NCI-H1930 (cell line): Measurements from ENCODE around the gene GSN.

Source experiments
- DNase-seq, 2 experiments: peaks; one replicate each; lab custom pipeline; 2025; lab: John Stamatoyannopoulos, UW

The GSN gene

DNA sequence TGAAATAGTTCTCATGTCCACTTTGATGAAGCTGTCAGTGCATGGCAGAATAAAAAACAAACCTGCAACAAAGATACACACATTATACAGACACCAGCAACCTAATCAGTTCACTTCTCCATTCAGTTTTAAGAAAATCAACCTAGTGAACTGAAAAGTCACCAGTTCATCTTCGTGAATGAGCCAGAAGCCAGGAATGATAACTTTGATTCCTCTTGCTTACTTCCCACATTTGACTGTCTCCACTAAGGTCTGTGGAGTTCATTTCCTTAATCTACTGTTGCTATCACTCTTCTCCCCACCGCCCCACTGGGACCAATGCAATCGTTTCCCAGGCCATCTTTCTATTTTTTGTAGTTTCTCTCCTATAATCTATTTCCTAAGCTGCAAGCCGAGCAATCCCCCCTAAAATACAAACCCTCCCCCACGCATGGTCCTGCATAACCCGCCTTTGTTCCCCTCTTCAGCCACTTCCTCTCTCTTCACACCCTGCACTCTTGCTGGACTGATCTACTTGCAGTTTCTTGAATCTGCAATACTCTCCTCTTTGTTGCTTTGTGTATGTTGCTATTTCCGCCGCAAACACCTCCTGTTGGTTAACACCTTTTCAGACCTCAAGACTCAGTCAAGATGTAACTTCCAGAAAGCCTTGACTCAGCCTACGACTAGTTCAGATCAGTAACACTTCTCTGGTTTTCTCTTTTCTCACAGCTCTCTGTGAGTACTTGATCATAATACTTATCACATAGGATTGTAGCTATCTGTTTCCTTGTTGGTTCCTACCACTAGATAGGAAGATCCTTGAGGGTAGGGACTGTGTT, 85.5 kb downstream of the GSN start:
- DNase-seq, result no peak

DNA sequence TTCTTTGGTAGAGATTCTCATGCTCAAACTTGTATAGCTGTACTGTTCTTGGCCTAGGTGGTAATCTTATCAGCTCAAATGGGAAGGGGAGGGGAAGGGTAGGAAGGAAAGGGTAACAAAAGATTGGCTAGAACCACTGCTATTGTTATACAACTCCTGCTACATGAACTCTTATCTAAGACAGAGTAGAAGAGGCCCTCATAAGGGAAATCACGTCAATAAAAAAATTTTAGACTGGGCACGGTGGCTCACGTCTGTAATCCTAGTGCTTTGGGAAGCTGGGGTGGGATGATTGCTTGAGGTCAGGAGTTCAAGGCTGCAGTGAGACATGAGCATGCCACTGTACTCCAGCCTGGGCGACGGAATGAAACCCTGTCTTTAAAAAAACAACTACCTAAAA, 86.2 kb downstream of the GSN start:
- no peak for DNase-seq

DNA sequence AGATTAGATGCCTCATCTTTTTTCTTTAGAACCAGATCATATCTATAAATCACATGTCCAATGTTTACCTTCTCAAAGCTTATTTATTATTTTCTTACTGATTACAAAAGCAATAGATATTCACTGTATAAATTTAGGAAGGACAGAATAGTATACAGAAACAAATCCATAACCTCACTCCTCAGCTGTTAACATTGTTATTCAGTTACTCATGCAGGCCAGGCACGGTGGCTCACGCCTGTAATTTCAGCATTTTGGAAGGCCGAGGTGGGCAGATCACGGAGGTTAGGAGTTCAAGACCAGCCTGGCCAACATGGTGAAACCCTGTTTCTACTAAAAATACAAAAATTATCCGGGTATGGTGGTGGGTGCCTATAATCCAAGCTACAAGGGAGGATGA, 86.8 kb downstream of the GSN start:
- no peak for DNase-seq

DNA sequence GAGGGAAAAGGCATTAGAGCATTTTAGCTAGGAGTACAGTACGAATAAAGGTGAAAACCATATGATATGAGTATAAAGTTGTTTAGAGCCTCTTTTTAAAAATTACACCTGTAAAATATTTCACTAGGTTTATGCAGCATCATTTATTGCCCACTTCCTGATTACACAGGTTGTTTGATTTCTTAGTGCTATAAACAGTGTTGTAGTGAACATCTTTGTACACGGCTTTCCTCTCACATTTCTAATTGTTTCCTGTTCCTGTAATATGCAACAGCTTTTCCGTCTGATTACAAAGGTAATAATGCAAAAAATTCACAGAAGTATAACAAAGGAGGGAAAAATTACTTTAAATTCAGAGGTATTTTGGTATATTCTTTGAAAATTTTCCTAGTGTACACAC, 89.0 kb downstream of the GSN start:
- no peak for DNase-seq

DNA sequence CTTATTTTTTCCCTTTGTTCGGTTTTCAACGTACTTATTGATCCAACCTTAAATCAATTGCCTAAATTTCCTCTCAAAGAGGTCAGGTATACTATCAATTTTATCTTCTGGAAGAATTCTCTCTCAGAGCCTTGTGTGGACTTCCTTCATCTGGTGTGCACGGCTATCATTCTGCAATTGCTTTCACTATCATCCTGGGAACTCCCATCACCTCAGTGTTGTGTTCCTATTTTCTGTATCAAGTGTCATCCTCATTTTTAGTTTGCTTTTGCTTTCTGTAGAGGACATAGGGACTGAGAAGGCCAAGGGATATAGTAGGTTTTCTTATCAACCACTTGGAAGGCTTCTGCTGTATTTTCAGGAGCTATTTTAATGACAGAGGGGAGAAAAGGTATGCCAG, 90.8 kb downstream of the GSN start:
- DNase-seq, result no peak

DNA sequence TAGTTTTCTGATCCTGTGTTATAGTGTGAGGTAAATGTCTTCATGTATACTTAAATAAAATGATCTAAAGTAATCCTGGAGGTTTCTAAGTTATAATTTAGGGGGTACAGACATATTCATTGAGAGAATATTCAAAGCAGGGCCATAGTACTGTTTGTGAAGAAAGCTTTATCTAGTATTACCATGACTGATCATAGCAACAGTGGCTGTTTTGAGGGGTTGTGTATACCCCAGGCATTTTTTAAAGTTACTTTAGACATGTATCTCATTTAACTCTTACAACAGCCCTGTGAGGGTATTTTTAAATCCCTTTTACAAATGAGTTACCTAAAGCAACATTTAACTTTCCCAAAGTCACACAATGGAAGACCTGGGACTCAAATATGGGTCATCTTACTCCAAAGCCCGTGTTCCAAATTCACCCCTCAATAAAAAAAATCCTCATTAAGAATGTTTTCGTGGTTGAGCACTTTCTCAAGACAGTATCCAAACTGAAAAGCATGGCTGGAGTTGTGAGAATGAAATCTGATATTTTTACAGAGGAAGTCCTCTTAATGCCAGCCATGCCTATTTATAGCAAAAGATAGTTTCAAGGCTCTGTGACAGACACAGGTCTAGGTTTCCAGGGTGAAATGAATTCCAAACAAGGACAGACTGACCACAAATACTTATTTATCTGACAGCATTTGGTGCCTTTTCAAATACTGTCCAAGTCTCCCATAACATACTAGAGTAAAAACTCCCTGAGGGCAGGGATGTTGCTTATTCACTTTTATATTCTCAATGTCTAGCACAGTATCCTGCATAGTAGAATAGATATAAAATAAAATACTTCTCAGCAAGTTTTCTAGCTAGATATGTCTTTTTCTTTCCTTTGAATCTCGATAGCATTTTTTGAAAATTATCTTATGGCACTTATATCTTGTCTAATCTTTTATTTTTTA, 91.7 kb downstream of the GSN start:
- DNase-seq, result no peak

DNA sequence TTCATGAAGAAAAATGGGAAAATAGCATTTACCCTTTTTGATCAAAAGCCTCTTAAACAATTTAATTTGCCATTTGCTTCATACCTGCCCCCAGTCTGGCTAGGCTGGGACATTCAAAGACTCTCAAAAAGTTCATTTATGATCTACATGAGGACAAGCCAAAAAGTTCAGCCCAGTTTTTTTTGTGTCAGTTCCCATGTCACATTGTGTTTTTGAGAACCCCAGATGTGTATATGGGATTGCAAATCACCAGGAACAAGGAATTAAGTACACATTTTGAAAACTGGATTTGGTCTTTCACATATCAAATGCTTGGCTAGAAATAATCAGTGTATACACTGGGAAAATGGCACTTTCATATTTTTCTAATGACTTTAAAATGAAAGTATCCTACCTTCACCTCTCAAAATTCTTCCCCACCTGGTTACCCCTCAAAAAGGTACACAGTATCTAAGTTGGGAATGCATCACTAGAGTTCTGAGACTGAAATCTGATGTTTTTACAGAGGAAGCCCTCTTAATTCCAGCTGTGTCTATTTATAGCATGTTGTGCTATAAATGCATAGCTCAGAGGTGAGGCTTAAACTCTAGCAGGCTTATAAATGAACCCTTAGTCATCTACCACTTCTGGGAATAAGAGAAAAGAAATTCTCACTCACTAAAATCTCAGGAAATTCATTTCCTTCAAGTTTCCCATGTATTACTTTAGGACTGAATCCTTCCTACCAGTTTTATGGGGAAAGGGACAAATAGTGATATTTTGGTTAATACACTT, 92.8 kb downstream of the GSN start:
- no peak for DNase-seq

DNA sequence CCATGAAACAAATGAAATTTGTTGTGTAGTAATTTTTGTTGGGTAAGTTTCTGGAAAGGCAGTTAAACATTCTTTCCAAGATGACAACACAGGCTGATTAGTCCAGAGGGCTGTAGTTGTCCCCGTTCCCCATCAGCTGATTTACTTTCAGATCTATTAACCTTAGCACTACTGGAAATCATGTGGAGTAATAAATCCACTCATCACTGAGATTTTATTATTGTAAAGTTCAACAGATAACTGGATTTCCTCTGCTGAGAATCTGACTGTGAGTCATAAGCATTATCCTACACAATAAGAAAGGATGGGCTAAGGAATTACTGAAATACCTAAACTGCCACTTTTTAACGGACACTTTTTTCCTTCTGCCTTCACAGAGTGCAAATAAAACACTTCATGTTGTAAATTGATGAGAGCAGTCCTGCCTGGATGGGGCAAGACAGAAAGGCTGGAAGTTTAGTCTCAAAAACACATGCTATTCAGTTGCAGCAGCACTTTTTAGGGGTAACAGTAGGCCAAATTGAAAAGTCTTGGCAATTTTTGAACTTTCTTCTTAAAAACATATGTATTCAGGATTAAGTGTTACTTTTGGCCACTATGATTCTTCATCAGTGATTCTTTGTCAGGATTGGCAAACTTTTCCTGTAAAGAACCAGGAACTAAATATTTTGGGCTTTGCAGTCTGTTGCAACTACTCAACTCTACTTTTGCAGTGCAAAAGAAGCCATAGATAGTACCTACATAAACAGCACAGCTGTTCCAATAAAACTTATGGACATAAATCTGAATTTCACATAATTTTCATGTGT, 95.1 kb downstream of the GSN start:
- no peak for DNase-seq

DNA sequence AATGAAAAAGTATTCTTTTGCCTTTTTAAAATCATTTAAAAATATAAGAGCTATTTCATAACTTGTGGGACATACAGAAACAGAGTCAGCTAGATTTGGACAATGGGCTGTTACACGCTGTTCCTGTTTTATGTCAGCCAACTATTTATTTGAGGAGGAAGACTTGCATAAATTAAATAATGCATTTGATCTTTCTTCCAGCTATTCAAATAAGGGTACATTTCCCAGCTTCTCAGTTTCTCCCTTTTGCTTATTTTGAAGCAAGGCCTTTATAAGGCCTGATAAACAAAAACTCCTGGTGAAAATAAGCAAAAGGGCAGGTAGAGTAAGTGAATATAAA, 95.6 kb downstream of the GSN start:
- no peak for DNase-seq

DNA sequence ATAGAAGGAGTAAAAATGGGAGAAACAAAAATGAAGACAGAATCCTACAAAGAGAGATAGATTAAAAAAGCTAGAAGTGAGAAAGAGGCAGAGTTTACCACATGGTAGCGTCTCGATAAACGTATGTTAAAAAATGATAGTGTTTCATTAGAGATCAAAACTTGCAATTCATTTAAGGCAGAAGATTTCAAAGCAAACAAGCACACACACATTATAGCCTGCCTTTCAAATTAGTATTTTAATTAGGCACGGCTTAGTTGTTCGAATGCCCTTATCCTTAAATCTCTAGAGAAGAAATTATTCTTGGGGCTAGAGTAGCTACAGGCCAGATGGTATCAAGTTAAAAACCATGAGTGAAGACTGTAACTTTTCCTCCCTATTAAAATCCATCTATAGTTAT, 96.1 kb downstream of the GSN start:
- no peak for DNase-seq

DNA sequence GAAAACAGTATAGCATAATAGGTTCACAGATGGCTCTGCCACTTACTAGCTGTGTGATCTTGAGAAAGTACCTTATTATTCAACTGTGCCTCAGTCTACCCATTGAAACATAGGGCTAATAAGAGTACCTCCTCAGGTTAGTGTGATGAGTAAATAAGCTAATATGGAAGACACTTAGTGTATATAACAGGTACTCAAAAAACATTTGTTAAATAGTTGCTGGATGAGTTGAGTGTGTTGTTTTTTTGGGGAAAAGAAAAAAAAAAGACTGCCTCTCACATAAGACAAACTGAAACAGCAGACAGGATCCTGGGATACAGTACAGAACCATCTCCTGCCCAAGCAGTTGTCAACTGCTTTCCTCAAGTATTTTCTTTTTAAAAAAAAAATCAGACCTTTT, 96.9 kb downstream of the GSN start:
- no peak for DNase-seq

DNA sequence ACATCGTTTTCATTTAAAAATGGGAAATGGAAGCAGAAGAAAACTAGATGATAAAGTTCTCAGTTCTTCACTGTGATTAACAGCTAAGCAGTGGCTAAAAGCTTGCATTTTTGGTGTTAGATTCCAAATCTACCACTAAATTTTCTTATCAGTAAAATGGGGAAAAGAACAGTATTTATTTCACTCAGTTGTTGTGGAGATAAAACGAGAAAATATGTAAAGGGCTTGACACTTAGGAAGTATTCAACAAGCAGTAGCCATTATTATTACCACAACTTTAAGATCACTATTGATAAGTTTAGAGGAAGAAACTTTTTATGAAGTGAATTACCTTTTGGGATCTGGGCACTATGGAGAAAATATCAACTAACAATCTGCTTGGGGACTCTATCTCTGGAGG, 97.6 kb downstream of the GSN start:
- no peak for DNase-seq

DNA sequence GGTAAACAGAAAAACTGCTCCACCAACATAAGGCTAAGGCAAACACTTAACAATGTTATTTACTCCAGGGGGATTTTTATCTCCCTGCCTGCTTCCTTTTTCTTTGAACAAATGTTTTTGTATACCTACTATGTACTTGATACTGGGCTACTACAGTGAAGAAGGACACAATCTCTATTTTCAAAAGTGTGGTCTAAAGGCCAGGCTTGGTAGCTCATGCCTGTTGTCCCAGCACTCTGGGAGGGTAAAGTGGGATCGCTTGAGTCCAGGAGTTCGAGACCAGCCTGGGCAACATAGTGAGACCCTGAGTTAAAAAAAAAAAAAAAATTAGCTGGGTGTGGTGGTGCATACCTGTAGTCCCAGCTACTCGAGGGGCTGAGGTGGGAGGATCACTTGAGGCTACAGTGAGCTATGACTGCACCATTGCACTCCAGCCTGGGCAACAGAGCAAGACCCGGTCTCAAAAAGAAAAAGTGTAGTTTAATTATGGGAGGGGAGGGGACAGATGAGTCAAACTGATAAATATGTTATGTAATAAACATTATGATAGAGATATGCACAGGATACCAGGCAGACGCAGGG, 98.7 kb downstream of the GSN start:
- DNase-seq, result no peak

DNA sequence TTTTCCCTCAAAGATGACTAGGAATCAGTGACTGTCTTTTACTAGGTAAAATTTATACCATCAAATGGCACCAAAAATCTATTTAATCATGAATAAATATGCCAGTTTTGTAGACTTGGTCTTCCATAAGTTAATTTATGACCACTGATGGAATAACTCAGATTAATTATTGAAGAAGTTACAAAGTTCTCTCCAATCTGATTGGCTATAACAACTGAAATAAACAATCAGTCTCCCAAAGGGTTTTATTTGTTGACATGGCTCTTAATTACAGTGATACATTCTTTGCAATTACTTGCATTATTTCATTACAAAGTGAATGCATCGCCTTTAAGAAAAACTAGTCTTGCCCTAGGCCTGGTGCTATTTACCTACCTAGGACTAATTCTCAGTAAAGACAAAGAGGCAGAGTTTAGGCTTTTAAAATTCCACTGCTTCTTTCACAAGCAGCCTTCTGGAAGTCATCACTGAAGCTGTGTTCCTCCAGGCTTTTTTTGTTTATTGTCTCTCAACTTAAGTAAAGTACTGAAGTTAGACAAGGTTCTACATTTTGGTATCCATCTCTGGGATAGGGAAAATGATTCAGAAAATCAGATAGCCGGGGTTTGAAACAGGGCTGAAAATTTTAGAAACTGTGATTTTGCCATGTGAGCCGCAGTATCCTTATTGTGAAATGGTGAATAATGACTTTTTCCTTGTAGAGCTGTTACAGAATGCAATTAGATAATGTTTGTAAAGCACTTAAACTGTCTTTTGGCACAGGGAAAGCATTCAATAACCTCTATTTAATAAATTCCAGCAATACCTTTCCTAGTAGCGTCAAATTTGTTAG, 99.6 kb downstream of the GSN start:
- DNase-seq, result no peak

DNA sequence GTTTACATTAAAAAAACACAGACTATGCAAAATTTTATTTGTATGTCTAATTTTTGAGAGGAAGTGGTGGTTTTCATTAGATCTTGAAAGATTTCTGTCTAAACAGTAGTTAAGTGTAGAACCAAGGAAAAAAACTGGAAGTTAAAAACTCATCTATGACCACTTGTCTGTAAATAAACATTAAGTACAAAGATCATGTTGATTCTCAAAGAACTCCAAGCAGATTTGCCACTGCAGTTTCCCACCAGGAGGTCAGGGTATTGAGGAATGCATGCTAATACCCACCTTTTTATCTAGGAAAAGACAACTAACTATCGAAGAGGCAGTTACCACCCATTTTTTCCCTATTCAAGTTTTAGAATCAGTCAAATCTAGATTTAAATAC, 100.2 kb downstream of the GSN start:
- DNase-seq, result no peak

DNA sequence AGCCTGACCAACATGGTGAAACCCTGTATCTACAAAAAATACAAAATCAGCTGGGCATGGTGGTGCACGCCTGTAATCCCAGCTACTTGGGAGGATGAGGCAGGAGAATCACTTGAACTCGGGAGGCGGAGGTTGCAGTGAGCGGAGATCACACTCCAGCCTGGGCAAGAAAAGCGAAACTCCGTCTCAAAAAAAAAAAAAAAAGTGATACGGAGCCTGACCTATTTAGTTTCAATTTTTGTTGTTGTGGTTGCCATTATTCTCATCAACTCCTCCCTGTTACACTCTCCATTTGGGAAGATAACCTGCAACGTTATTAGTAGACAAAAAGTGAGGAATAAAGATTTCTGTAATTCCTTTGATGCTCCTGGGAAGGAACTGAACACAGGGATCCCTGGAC, 100.8 kb downstream of the GSN start:
- no peak for DNase-seq

DNA sequence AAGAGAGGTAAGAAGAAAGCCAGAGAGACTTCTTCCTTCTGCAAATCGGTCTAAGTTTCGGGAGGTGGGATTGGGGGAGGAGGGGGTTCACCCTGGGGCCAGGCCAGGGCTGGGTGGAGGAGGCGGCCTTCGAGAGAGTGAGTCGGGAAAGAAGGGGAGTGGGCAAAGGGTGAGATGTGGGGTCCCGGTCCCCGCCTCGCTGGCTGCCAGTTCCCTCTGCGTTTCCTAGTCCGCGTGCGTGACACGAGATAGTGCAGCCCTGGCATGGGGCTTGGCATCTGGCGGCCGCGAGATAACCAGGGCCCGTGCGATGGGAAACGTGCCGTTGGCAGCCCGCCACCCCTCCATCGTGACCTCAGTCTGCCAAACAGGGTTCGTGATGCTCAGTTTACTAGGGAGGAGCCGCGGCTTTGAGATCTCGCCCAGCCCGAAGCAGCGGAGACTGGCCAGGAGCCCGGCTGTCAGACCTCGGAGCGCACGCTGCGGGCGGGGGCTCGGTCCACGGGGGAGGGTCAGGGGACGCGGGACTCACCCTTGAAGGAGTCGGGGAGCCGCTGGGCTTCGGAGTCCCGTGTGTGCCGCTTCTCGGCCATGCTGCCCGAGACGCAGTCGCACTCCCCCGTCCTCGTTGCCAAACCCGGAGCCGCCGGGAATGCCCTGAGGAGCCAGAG, 101.8 kb downstream of the GSN start, which contains the start of gene STOM:
Gene STOM, minus strand, starts transcription at position 656 of the 671 bp plus-strand sequence. Its CDS starts 63 bp downstream, at position 593.
- no peak for DNase-seq

DNA sequence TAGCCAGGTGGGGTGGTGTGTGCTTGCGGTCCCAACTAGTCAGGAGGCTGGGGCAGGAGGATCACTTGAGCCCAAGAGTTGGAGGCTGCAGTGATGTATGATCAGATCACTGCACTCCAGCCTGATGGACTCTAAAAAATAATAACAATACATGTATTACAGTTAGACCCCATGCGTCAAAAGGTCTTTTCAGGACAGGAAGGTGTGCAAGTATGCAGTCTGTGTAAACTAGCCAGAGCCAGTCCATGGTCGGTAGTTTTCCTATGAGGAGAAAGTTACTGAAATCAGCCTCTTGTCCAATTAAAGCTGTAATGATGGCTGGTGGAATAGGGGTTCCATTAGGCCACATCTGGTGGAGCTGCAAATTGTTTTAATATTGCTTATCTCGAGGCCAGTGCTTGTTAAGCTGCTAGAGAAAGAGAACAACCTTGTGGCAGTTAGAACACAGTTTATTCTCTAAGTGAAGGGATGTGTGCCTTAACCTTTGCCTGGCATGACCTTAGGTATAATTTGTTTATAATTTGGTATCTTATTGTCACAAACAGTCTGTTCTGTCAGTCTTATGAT, 103.6 kb downstream of the GSN start:
- no peak for DNase-seq

DNA sequence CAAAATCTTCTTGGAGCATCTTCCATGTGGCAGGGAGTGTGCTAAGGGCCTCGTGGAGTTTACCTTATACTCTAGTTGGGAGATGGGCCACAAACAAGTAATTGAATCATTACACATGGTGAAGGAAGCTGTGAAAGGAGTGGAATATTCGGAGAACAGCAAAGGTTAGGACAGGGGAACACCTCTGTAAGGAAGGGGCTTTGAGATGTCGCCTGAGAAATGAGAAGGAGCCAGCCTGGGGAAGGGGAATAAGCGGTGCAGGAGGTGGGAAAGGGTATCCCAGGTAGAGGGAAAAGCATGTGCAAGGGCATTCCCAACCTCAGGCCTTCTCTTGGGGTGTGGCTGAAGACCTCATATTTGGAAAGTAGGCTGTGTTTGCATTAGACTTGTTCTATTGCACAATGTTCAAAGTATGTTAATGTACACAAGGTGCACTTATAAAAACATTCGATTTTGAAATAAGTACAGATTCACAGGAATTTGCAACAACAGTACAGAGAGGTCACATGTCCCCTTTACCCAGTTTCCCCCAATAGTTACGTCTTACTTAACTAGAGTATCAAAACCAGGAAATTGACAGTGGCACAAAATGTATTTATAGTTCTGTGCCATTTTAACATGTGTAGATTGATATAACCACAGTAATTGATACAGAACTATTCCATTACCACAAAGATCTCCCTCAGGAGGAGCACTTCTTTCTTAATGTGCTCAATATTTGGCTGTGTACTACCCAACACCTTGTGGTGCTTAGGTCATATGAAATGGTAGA, 104.5 kb downstream of the GSN start:
- no peak for DNase-seq
